ENCODE results near the gene C10orf53.

Gene C10orf53

GRCh38 chr10:49679480-49679893, at the start of gene C10orf53:
Gene C10orf53 (plus strand): TSS chr10:49679651. CDS start chr10:49679698, 47 bp downstream.
- DNase-seq = peak; percentile 45

- no peak for DNase-seq
Measured at GRCh38 chr10:49631975-49632374, 47.5 kb upstream of the C10orf53 start.

- peak; percentile 15 for DNase-seq
Measured at GRCh38 chr10:49632406-49633317, 46.8 kb upstream of the C10orf53 start.

- DNase-seq = no peak
Measured at GRCh38 chr10:49633327-49634068, 46.0 kb upstream of the C10orf53 start.

- no peak for DNase-seq
Measured at GRCh38 chr10:49634069-49634660, 45.3 kb upstream of the C10orf53 start.

GRCh38 chr10:49642311-49642710, 37.1 kb upstream of the C10orf53 start:
- no peak for DNase-seq

- no peak for DNase-seq
Measured at GRCh38 chr10:49643241-49644034, 36.0 kb upstream of the C10orf53 start.

GRCh38 chr10:49644035-49644646, 35.3 kb upstream of the C10orf53 start:
- DNase-seq = no peak

- DNase-seq = no peak
Measured at GRCh38 chr10:49645417-49645816, 34.0 kb upstream of the C10orf53 start.

GRCh38 chr10:49645871-49646870, 33.3 kb upstream of the C10orf53 start:
- no peak for DNase-seq

GRCh38 chr10:49647554-49647953, 31.9 kb upstream of the C10orf53 start:
- DNase-seq = no peak

- no peak for DNase-seq
Measured at GRCh38 chr10:49647985-49648795, 31.3 kb upstream of the C10orf53 start.

- no peak for DNase-seq
Measured at GRCh38 chr10:49649294-49649693, 30.2 kb upstream of the C10orf53 start.

GRCh38 chr10:49649936-49650723, 29.3 kb upstream of the C10orf53 start:
- no peak for DNase-seq

- DNase-seq = no peak
Measured at GRCh38 chr10:49650724-49651034, 28.8 kb upstream of the C10orf53 start.

GRCh38 chr10:49651039-49651835, 28.2 kb upstream of the C10orf53 start:
- DNase-seq = no peak

- no peak for DNase-seq
Measured at GRCh38 chr10:49651917-49652316, 27.5 kb upstream of the C10orf53 start.

Measured in right hindlimb (tissue), 1 donor.